ENCODE results near the gene LMF1.

LMF1 gene

GRCh38 chr16:911101-911500 is 59.7 kb downstream of the LMF1 start:
- no peak for DNase-seq

DNA sequence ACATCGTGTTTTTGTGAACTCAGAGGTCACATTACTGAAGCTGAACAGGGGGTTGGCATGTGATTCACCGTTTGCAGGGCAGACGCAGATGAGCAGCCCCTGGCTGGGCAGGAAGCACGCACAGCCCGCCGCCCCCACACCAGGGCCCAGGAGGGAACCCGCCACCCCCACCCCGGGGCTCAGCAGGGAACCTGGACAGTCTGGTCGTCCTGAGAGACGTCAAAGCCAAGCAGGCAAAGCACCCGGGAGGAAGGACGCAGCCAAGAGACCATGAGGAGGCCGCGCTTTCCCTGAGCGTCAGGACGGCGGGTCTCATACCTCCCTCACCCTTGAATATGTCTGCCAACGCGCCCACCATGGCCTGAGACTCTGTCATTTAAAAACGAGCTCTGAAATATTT is 60.6 kb downstream of the LMF1 start:
- DNase-seq = no peak

GRCh38 chr16:909281-910000 is 61.3 kb downstream of the LMF1 start:
- DNase-seq = no peak

- DNase-seq = no peak
These were observed 62.1 kb downstream of the LMF1 start for GRCh38 chr16:908526-909155.

GRCh38 chr16:907842-908241 is 62.9 kb downstream of the LMF1 start:
- no peak for DNase-seq

GRCh38 chr16:907361-907760 is 63.4 kb downstream of the LMF1 start:
- DNase-seq = no peak

GRCh38 chr16:906296-906695 is 64.5 kb downstream of the LMF1 start:
- DNase-seq = no peak

GRCh38 chr16:901715-902601 is 68.8 kb downstream of the LMF1 start:
- DNase-seq = no peak

DNA sequence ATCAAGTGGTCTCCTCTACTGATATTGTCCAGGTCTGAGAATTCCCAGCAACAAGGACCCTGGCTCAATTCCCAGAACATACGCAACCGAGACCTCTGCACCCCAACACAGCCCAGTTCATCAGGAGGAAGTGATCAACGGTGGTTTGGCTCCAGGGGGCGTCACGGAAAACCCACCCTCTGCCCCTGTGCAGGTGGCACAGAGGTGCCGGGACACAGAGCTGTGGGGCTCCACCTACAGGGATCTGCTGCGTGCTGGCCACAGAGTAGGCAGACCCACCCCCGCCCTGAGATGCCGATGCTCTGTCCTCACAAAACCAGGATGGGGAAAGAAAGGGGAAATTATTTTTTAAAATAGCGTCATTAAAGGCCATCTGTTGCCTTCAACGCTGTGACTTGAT is 69.6 kb downstream of the LMF1 start:
- no peak for DNase-seq

DNA sequence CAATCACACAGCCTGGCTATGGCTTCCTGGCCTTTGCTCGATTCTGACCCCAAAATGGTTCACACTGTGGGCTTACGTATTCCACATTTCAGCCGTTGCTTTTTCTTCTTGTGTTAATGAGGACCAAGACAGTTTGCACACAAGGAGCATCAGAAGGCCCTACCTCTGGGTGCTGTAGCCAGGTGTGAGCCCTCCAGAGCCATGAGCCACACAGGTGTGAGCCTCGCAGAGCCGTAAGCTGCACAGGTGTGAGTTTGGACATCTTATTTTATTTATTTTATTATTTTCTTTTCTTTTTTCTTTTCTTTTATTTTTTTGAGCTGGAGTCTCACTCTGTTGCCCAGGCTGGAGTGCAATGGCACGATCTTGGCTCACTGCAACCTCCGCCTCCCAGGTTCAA is 70.6 kb downstream of the LMF1 start:
- DNase-seq = no peak

DNA sequence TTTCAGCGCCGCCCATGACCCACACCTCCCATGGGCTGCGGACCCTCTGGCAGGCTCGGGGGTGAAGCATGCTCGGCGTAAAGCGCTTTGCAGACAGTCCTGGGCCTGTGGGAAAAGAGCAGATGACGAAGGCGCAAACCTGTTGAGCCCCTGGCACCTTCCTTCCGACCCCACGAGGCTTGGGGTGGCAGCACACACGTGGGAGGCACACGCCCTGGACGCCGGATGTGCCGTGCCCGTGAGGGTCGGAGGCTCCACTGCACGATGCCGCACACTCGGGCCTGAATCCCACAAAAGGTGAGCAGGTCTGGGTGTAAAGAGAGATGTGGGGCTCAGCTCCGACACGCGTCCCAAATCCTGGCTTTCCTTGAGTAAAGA is 71.1 kb downstream of the LMF1 start:
- DNase-seq = no peak

DNA sequence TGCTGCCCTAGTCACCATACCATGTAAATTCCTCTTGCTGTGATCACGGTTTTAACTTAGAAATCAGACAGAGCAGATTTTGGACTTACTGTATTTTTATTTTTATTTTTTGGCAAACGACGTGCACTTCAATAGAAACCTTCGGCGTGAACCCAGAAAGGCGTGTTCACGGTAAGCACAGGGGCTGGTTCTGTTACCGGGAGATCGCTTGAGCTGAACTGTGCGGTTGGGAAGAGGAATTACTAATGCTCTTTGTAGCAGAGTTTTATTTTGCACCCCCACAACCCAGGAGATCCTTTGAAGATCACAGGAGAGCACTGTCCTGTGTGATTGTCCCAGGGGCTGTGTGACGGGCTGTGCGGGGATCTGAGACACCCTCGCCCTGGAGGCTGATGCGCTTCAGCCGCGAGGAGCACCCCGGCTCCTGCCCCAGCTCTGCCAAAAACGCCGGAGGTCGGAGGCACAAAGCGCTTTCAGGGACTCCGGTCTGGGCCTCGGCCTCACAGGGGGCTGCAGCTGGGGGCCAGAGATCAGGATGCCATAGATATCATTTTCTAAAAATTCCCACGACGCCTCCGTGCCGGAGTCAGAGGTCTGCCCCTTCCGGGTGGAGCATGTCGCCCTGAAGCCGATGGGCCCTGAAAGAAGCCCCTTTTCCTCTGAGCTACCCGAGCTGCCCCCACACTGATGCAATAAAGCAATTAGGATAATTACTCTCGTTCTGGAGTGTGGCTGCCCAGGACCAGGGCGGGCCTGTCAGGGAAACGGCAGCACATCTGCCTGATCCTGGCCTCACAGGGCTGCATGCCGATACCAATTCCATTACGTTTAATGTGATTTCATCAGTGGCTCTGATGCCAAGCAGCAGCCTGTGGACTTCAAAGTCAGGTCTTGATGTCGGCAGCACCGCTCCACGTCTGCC is 71.8 kb downstream of the LMF1 start:
- no peak for DNase-seq

DNA sequence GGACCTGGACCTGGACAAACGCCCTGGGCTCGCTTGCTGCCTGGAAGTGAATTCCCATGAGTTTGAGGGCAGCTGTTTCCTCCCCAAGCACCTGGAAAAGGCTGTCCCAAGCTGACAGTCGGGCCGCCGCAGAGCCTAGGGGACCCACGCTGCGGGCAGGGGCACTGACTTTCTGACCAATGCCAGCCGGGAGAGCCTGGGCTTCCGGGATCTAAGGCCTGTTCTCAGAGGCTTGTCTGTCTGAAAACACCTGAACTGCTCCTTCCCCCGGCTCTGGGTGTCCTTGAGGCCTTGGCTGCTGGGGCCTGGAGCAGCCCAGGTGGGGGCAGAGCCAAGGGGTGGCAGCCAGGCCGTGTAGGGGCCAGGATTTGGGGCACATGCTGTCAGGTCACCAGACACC is 72.6 kb downstream of the LMF1 start:
- no peak for DNase-seq

- no peak for DNase-seq
These were observed 73.1 kb downstream of the LMF1 start for GRCh38 chr16:897701-898100.

DNA sequence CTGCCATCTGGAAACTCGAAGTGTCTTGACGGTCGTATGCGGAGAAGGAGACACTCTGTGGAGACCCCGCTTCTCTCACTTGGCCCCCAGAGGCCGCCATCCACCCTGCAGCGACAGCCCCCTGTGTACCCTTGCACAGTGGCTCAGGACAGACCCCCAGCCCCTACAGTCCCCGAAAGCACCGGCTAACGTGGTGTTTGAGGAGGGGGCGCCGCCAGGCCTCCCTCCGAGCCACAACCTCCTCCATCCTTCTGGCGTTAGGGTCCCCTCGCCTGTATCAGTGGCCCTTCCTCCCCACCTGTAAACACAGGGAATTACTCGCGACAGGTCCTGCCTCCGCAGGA is 73.6 kb downstream of the LMF1 start:
- no peak for DNase-seq

DNA sequence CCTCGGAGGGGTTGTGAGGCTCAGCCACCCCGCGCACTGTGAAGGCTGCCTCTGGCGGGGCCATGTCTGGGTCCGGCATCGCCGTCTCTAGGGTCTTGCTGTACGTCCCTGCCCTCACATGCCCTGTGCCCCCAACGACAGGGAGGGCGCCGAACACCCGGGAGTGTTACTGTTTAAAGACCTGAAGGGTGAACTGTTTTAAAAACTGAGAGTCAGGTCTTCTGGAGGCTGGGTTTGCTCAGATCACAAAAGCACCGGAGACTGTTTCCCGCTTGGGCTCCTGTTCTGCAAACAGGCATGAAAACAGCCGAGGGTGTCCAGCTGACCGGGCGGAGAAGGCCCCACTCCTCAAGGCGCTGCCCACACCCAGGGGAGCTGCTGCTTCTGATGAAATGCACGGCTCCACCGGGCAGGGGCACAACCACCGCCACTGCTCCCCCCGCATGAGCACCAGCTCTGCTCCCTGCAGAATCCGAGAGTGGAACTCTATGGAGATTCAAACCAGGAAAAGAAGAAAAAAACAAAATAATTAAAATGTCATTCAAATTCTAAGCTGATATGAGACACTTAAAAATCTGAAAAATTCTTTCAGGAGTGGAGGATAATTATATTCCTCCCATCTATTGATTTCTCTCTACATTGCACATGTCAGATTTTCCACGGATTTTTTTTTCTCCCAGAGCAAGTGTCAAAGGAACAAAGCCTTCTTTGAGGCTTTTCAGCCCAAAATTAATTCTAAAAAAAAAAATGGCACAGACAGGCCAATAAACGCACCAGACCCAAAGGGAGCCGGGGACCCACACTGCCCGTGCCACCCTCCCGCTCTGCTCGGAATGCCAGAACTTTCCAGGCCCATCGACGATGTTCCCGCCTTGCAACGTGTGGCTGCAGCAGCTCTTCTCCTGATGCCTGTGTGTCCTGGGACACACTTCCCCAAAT is 74.3 kb downstream of the LMF1 start:
- DNase-seq = no peak

DNA sequence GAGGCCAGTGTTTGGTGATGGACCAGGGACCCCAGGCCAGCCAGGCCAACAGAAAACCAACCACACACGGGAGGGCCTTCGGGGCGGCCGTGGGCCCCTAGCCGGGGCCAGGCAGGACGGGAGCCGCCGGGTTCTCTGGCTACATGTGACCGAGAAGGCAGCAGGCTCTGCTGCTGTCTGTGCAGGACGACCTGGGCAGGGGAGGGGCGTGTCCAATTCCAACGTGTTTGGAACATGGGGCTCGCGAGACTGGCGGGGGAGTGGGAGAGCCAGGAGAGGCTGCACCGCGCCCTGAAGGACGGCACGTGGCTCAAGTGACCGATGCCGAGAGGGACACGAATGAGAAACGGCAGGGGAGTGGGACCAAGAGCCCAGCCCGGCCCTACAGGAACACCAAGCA is 75.4 kb downstream of the LMF1 start:
- DNase-seq = no peak

DNA sequence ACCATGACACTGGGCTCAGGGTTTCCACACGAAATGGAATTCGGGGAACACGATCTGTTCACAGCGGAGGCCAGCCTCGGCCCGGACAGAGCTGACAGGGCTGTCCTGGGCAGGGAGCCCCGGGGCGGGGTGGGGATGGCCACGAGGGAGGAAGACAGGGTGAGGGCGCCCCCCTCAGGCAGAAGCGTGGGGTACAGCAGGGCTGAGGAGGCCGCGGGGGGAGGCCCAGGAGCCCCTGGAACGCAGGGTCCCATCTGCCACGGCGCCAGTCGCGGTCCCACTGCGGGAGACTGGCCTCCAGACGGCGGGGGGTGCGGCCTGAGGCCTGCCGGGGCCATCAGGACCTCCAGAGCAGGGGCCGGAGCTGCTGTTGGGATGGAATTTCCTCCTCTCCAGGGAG is 75.9 kb downstream of the LMF1 start:
- DNase-seq = no peak

- no peak for DNase-seq
These were observed 76.6 kb downstream of the LMF1 start for GRCh38 chr16:894136-894535.

DNA sequence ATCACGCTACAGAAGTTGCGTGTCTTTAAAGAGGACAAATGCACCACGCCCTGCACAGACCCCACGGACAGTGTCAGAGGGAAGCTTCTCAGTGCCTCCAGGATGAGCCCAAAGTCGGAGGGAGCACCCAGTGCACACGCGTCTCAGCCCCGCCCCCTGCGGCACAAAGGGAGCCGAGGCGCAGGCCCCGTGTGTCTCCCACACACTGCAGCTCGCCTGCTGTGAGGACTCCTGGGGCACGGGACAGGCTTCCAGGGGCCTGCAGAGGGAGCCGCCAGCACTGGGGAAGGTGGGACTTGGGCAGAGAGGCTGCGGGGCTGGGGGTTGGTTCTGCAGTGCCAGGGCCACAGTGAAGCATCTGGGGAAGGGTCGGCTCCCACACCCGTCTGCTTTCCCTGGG is 77.4 kb downstream of the LMF1 start:
- no peak for DNase-seq

DNA sequence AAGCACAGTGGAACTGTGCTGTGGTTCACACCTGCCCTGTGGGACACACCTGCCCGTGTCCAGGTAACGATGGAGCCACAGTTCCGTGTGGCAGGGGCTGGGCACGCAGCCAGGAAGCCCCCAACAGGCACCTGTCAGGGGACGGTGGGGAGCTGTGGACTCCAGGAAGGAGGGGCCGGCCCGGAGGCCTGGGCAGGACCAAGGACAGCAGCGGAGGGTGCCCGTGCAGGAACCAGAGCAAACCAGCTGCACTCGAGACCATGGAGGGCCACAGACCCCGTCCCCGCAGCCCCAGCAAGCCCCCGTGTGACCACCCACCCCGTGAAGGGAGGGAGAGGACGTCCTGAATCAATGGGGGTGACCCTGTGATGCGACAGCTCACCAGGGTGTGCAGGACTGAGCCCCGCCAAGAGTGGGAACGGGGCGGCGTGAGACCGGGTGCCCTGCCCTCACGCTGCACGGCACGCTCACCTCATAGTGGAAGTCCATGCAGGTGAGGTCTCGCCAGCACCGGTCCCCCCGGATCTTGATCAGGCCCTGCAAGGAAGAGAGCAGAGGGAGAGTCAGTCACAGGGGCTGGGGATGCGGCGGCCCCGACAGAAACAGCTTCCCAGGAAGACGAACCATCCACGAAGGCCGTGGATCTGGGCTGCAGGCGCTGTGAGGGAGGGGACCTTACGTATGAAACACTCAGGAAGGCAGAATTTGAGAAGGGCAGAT is 78.1 kb downstream of the LMF1 start:
- DNase-seq = no peak
